GM20000 (cell line): ENCODE results near the gene NES.

Experiments
- DNase-seq: peaks from one replicate; pipeline ENCODE4 v3.0.0; 2012; ENCODE audit warnings: low spot score
- CTCF ChIP-seq: IDR thresholded peaks from 2 replicates; pipeline ENCODE4 v1.5.1; 2012; ENCODE audit warnings: mild to moderate bottlenecking, control low read depth; ENCODE audit errors: extremely low read depth, missing control alignments

NES gene

GRCh38 chr1:156647351-156647750, 29.9 kb downstream of the NES start:
- no peak for TF ChIP-seq CTCF
- no peak for DNase-seq

- no peak for TF ChIP-seq CTCF
- no peak for DNase-seq
Measured at GRCh38 chr1:156646738-156647211, 30.4 kb downstream of the NES start.

GRCh38 chr1:156645666-156646065, 31.5 kb downstream of the NES start:
- TF ChIP-seq CTCF = no peak
- DNase-seq = no peak

- TF ChIP-seq CTCF = no peak
- DNase-seq = no peak
Measured at GRCh38 chr1:156645056-156645455, 32.2 kb downstream of the NES start.

GRCh38 chr1:156644640-156645039, 32.6 kb downstream of the NES start:
- no peak for DNase-seq
- TF ChIP-seq CTCF = no peak

- TF ChIP-seq CTCF = no peak
- no peak for DNase-seq
Measured at GRCh38 chr1:156644146-156644545, 33.1 kb downstream of the NES start.

GRCh38 chr1:156643778-156644092, 33.5 kb downstream of the NES start:
- no peak for TF ChIP-seq CTCF
- peak; percentile 75 for DNase-seq
